ENCODE data around the gene PMS2. TPM values are rescaled to one million over a fixed set of nuclear protein-coding genes. Genes with fewer than 3 reads are reported as not detected.

Gene PMS2
- polyA plus RNA-seq, 2 of the 4 experiments (the other 2 are of a cell fraction) = 14.7 to 19.9 TPM

DNA sequence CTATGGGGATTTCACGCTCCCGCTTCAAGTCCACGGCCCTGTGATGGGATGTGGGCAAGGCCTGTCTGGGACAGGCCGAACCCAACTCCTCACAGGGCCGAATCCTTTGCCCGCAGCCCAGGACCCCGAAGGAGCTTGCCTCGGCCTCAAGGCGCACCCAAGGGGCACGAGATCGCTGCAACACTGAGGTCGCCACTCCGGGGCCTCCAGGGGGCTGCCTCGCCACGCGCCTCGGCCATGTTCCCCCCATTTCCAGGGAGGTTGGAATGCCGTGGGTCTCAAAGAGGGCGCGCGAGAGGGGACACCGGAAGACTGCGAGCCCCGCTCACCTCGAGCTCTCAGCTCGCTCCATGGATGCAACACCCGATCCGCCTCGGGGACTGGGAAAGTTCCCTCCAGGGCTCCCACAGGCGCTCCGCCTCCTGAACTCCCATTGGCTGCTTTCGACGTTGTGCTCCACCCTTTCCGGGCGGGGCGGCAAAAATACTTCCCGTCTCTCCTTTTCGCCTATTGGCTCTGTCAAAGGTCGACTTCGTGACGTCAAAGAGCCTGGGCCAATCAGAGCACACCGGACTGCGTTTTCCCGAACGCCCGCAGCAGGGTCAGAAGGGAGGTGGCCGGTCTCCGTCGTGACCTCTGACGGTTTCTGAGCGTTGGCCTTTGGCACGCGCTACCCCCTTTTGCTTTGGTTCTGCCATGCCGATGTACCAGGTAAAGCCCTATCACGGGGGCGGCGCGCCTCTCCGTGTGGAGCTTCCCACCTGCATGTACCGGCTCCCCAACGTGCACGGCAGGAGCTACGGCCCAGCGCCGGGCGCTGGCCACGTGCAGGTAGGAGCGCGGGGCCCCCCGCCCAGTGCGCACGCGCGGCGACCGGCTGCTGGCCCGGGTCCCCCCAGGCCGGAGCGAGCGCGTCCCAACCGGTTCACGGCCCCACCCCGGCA is at the start of gene PMS2, which contains the start of gene AIMP2 (continued):
- TF ChIP-seq HMGXB4 (CRISPR knock-in tag; IDR thresholded peaks at IDR 0.05; ENCODE audit: borderline replicate concordance) (no peak), PHF8 (IDR thresholded peaks at IDR 0.05; ENCODE audit: borderline replicate concordance, low read depth) (peak; percentile 83; the same call in 1 of the 2 replicates), RNF2 (IDR thresholded peaks at IDR 0.05; ENCODE audit: borderline replicate concordance, low read depth) (no peak), HDAC2 (IDR thresholded peaks at IDR 0.05) (no peak), GATA3 (IDR thresholded peaks at IDR 0.05; ENCODE audit: borderline replicate concordance) (no peak; the same call in 1 of the 2 replicates), CEBPB (IDR thresholded peaks at IDR 0.05) (peak in 1 of 2 experiments; percentile 3; a peak in 1 of 4 replicates), SREBF2 (IDR thresholded peaks at IDR 0.05) (no peak), JUNB (IDR thresholded peaks at IDR 0.05) (no peak), JUN (IDR thresholded peaks at IDR 0.05) (peak; percentile 74 to 89; a peak in 4 of 5 replicates), KDM1A (IDR thresholded peaks at IDR 0.05; ENCODE audit: low read depth) (no peak), HOXA7 (CRISPR knock-in tag; IDR thresholded peaks at IDR 0.05) (no peak), ESRRA (IDR thresholded peaks at IDR 0.05; ENCODE audit: borderline replicate concordance, low read length) (no peak; the same call in 1 of the 2 replicates), BCL3 (IDR thresholded peaks at IDR 0.05) (peak; percentile 97), ZFP36 (IDR thresholded peaks at IDR 0.05; ENCODE audit: borderline replicate concordance, partially characterized antibody) (no peak), MYC (IDR thresholded peaks at IDR 0.05; ENCODE audit: borderline replicate concordance, low read length) (peak; percentile 98), MAFK (IDR thresholded peaks at IDR 0.05; ENCODE audit: partially characterized antibody) (no peak), RFX5 (IDR thresholded peaks at IDR 0.05) (peak; percentile 83), EP300 (IDR thresholded peaks at IDR 0.05) (no peak), EHF (CRISPR knock-in tag; IDR thresholded peaks at IDR 0.05) (0 out of 2 replicates have a peak, but pooled peaks have one; percentile 53), POLR2A (IDR thresholded peaks at IDR 0.05; ENCODE audit: low read length) (peak; percentile 77), HOXB5 (CRISPR knock-in tag; IDR thresholded peaks at IDR 0.05) (peak; percentile 89), CHD4 (IDR thresholded peaks at IDR 0.05; ENCODE audit: borderline replicate concordance) (no peak), MAZ (IDR thresholded peaks at IDR 0.05; ENCODE audit: borderline replicate concordance, low read depth, low read length) (no peak), BHLHE40 (IDR thresholded peaks at IDR 0.05; ENCODE audit: low read depth, low read length) (peak; percentile 55), RCOR1 (IDR thresholded peaks at IDR 0.05; ENCODE audit: low read depth, low read length) (no peak), FOSL2 (IDR thresholded peaks at IDR 0.05) (no peak), FOSL2 (CRISPR knock-in tag; IDR thresholded peaks at IDR 0.05) (no peak)
- TF ChIP-seq, protein P1, sequence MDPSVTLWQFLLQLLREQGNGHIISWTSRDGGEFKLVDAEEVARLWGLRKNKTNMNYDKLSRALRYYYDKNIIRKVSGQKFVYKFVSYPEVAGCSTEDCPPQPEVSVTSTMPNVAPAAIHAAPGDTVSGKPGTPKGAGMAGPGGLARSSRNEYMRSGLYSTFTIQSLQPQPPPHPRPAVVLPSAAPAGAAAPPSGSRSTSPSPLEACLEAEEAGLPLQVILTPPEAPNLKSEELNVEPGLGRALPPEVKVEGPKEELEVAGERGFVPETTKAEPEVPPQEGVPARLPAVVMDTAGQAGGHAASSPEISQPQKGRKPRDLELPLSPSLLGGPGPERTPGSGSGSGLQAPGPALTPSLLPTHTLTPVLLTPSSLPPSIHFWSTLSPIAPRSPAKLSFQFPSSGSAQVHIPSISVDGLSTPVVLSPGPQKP (IDR thresholded peaks at IDR 0.05; ENCODE audit: low read depth, low read length) = no peak
- TF ChIP-seq, protein P2, sequence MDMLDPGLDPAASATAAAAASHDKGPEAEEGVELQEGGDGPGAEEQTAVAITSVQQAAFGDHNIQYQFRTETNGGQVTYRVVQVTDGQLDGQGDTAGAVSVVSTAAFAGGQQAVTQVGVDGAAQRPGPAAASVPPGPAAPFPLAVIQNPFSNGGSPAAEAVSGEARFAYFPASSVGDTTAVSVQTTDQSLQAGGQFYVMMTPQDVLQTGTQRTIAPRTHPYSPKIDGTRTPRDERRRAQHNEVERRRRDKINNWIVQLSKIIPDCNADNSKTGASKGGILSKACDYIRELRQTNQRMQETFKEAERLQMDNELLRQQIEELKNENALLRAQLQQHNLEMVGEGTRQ (IDR thresholded peaks at IDR 0.05) = peak; percentile 69
- TF ChIP-seq, protein P3, sequence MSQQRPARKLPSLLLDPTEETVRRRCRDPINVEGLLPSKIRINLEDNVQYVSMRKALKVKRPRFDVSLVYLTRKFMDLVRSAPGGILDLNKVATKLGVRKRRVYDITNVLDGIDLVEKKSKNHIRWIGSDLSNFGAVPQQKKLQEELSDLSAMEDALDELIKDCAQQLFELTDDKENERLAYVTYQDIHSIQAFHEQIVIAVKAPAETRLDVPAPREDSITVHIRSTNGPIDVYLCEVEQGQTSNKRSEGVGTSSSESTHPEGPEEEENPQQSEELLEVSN (IDR thresholded peaks at IDR 0.05; ENCODE audit: borderline replicate concordance, low read depth) = peak; percentile 93
- TF ChIP-seq, protein P4, sequence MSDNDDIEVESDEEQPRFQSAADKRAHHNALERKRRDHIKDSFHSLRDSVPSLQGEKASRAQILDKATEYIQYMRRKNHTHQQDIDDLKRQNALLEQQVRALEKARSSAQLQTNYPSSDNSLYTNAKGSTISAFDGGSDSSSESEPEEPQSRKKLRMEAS (IDR thresholded peaks at IDR 0.05) = peak; percentile 99
- TF ChIP-seq, protein P5, sequence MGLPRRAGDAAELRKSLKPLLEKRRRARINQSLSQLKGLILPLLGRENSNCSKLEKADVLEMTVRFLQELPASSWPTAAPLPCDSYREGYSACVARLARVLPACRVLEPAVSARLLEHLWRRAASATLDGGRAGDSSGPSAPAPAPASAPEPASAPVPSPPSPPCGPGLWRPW (IDR thresholded peaks at IDR 0.05) = no peak

Measured in A549 (cell line).